ENCODE measurements around the gene AEBP1. TPM values are rescaled to one million over a fixed set of nuclear protein-coding genes. Genes with fewer than 3 reads are reported as not detected.

AEBP1 gene
- total and polyA plus RNA-seq, 2 experiments from 2014 or later: 94.1 to 96.0 TPM

DNA sequence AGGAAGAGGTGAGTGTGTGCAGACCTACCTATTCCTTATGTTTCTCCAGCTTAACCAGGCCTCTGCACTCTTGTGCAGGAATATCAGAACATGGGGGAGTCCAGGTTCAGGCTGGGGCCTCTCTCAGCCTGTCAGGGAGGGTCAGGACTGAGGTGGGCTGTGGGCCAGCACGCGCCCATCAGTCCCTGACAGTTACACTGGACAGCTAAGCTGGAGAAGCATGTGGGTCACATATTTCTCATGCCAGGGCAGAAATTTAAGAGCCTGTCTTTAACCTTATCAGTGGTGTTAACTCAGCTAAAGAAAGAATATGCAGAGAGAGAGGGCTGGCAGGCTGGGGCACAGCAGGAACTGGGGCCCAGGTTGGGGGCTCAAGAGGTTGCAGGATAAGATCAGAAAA, 27.9 kb downstream of the AEBP1 start:
- Histone ChIP-seq H3K4me1 (ENCODE audit: low read depth) (peaks cover 67% of the 10 kb centered on the region), H3K36me3 (no peaks in the 10 kb centered on the region), H3K4me3 (no peak overlapping the region), H3K9me3 (ENCODE audit: low read depth) (no peaks in the 10 kb centered on the region), H3K27me3 (no peaks in the 10 kb centered on the region), H3K27ac (peak overlapping the region; percentile 100)
- TF ChIP-seq, protein P1, sequence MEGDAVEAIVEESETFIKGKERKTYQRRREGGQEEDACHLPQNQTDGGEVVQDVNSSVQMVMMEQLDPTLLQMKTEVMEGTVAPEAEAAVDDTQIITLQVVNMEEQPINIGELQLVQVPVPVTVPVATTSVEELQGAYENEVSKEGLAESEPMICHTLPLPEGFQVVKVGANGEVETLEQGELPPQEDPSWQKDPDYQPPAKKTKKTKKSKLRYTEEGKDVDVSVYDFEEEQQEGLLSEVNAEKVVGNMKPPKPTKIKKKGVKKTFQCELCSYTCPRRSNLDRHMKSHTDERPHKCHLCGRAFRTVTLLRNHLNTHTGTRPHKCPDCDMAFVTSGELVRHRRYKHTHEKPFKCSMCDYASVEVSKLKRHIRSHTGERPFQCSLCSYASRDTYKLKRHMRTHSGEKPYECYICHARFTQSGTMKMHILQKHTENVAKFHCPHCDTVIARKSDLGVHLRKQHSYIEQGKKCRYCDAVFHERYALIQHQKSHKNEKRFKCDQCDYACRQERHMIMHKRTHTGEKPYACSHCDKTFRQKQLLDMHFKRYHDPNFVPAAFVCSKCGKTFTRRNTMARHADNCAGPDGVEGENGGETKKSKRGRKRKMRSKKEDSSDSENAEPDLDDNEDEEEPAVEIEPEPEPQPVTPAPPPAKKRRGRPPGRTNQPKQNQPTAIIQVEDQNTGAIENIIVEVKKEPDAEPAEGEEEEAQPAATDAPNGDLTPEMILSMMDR (IDR thresholded peaks at IDR 0.05; ENCODE audit: low read depth, low read length): no peak
- DNase-seq (ENCODE audit: low read depth in 1 of 2, low spot score in 1 of 2): peak; percentile 64 to 91

DNA sequence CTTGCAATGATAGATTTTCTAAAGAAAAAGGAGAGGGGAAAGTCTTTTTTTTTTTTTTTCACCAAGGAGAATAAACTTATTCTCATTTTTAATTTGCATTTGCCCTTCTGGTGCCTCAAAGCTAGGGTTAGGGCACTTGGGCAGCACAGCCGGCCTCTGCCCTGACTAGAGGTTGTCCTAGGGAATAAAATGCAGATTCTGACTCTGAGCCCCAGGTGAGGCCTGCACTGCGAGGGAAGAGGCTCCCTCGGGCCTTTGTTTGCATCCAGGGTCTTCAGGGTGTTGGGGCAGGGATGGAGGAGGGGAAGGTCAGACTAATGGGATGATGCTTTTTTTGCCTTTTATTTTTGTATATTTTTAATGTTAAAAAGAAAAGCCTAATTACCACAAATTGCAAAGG, 29.1 kb downstream of the AEBP1 start:
- H3K27me3 ChIP-seq: no peaks in the 10 kb centered on the region
- DNase-seq (ENCODE audit: low read depth in 1 of 2, low spot score in 1 of 2): no peak
- H3K4me1 ChIP-seq (ENCODE audit: low read depth): peaks cover 70% of the 10 kb centered on the region
- H3K4me3 ChIP-seq: no peak overlapping the region
- H3K9me3 ChIP-seq (ENCODE audit: low read depth): no peaks in the 10 kb centered on the region
- TF ChIP-seq, protein P1 (IDR thresholded peaks at IDR 0.05; ENCODE audit: low read depth, low read length): no peak
- no peaks in the 10 kb centered on the region for H3K36me3 ChIP-seq
- peak overlapping the region; percentile 100 for H3K27ac ChIP-seq

DNA sequence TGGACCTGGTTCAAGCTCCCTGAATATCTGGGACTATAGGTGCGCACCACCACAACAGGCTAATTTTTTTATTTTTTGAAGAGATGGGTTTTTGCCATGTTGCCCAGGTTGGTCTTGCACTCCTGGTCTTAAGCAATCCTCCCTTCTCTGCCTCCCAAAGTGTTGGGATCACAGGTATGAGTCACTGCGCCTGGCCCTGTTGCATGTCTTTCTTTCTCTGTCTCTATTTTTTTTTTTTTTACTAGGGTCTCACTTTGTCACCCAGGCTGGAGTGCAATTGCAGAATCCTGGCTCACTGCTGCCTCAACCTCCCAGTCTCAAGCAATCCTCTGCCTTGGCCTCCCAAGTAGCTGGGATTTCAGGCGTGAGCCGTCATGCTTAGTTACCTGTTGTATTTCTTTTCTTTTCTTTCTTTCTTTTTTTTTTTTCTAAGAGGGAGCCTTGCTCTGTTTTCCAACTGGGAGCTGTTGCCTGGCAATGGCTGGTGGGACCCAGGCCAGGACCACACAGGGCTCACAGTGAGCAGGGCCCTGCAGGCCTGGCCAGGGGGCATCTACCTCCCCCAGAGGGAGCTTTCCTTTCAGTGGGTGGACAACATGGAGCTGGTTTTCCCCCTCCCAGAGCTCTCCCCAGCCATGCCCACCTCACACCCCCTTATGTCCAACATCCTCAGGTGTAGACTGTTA, 30.9 kb downstream of the AEBP1 start:
- DNase-seq (ENCODE audit: low read depth in 1 of 2, low spot score in 1 of 2): no peak
- Histone ChIP-seq H3K27me3 (no peaks in the 10 kb centered on the region), H3K4me1 (ENCODE audit: low read depth) (peaks cover 61% of the 10 kb centered on the region), H3K4me3 (no peak overlapping the region), H3K9me3 (ENCODE audit: low read depth) (no peaks in the 10 kb centered on the region), H3K27ac (peak overlapping the region; percentile 100), H3K36me3 (peaks cover 8% of the 10 kb centered on the region)
- TF ChIP-seq, protein P1 (IDR thresholded peaks at IDR 0.05; ENCODE audit: low read depth, low read length): no peak

DNA sequence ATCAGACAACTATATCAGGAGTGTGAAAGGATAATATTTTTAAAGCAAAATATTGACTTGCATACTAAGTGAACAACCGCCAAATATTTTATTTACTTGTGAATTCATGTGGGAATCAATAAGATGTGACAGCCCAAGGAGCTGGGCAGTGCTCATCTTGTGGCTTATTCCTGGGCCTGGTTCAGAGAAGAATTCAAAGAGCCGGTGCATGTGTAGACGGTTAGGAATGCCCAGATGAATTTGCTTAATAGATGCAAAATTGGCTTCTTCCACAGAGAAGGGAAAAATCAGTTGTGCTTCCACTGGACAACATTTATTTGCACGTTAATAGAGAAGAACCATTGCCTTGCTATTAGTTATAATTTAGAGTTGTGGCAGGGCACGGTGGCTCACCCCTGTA, 32.6 kb downstream of the AEBP1 start:
- Histone ChIP-seq H3K27me3 (no peaks in the 10 kb centered on the region), H3K4me3 (no peak overlapping the region), H3K27ac (peak overlapping the region; percentile 100), H3K4me1 (ENCODE audit: low read depth) (peaks cover 62% of the 10 kb centered on the region), H3K9me3 (ENCODE audit: low read depth) (no peaks in the 10 kb centered on the region), H3K36me3 (peaks cover 12% of the 10 kb centered on the region)
- TF ChIP-seq, protein P1 (IDR thresholded peaks at IDR 0.05; ENCODE audit: low read depth, low read length): no peak
- no peak for DNase-seq (ENCODE audit: low read depth in 1 of 2, low spot score in 1 of 2)

DNA sequence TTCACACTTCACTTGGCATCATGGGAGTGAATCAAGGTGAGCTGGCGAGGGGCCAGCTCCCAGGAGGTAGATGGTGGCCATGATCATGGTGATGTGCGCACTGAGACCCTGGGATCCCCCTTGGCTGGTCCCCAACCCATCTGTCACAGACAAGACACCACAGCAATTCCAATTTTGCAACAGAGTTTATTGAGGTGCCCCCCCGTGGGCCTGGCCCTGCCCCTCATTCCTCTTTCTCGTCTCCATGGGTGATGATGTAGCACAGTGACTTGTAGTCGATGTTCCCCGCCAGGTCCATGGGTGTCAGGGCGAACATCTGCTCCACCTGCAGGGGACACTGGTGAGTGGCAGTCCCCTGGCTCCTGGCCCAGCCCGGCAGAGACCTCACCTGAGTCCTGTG, 34.6 kb downstream of the AEBP1 start:
- H3K9me3 ChIP-seq (ENCODE audit: low read depth): no peaks in the 10 kb centered on the region
- H3K27me3 ChIP-seq: no peaks in the 10 kb centered on the region
- peak overlapping the region; percentile 100 for H3K27ac ChIP-seq
- no peak overlapping the region for H3K4me3 ChIP-seq
- peaks cover 12% of the 10 kb centered on the region for H3K36me3 ChIP-seq
- TF ChIP-seq, protein P1 (IDR thresholded peaks at IDR 0.05; ENCODE audit: low read depth, low read length): no peak
- H3K4me1 ChIP-seq (ENCODE audit: low read depth): peaks cover 54% of the 10 kb centered on the region
- DNase-seq (ENCODE audit: low read depth in 1 of 2, low spot score in 1 of 2): peak in 1 of 2 donors; percentile 20
